Right lobe of liver (tissue), 4 donors: ENCODE data around the gene MCUB.

Experiments
- CTCF ChIP-seq, 4 donors: fragments of 200-600 bp in 3 of 4; fragments of 450-650 bp in 1 of 4; IDR thresholded peaks; one replicate each; pipeline versions ENCODE4 v1.5.1 to v1.8.0; 2016 to 2022; ENCODE audit warnings: antibody characterized with exemption in 4 of 4, mild to moderate bottlenecking in 2 of 4
- POLR2A ChIP-seq: fragments of 450-650 bp; IDR thresholded peaks from one replicate; pipeline ENCODE4 v1.6.1; 2017; ENCODE audit warnings: antibody characterized with exemption, mild to moderate bottlenecking
- donor health status: DM: no; HTN: no; CAD: no.
- donor health status: DM: no; HTN: no; CAD: no.
- donor health status: DM: no; HTN: yes; CAD: no.

- TF ChIP-seq CTCF (IDR thresholded peaks at IDR 0.05) (no peak), POLR2A (no peak)
These were observed 169.2 kb downstream of the MCUB start for GRCh38 chr4:109729117-109729717.
